ENCODE measurements around the gene VDAC2.
"Not testable (repeated sequence)": the region's sequence is repeated elsewhere in the genome, so short reads cannot be mapped to it uniquely, and the experiment has no call there.

The VDAC2 gene

GRCh38 chr10:75186310-75186709 lies 24.3 kb upstream of the VDAC2 start:
- DNase-seq (ENCODE audit: low read depth), result no peak
- Histone ChIP-seq H3K4me3 (ENCODE audit: low read length) (peak overlapping the region; percentile 62), H3K27me3 (replicated peaks; ENCODE audit: control insufficient read depth, insufficient read depth, low read length) (no peaks in the 10 kb centered on the region), H3K9me3 (ENCODE audit: control insufficient read depth, low read length) (no peaks in the 10 kb centered on the region), H3K4me1 (ENCODE audit: control insufficient read depth, insufficient read depth, low read length) (peaks cover 23% of the 10 kb centered on the region), H3K36me3 (ENCODE audit: control insufficient read depth, insufficient read depth, low read length, severe bottlenecking) (peaks cover 12% of the 10 kb centered on the region), H3K9ac (ENCODE audit: low read length) (peak overlapping the region; percentile 18)

GRCh38 chr10:75187961-75188426 lies 22.6 kb upstream of the VDAC2 start:
- peak; percentile 74 for DNase-seq (ENCODE audit: low read depth)
- H3K9me3 ChIP-seq (ENCODE audit: control insufficient read depth, low read length), result no peaks in the 10 kb centered on the region
- H3K4me1 ChIP-seq (ENCODE audit: control insufficient read depth, insufficient read depth, low read length), result peaks cover 31% of the 10 kb centered on the region
- no peaks in the 10 kb centered on the region for H3K36me3 ChIP-seq (ENCODE audit: control insufficient read depth, insufficient read depth, low read length, severe bottlenecking)
- H3K27me3 ChIP-seq (replicated peaks; ENCODE audit: control insufficient read depth, insufficient read depth, low read length), result no peaks in the 10 kb centered on the region
- H3K9ac ChIP-seq (ENCODE audit: low read length), result no peak overlapping the region
- no peak overlapping the region for H3K4me3 ChIP-seq (ENCODE audit: low read length)

- not testable (repeated sequence) for DNase-seq (ENCODE audit: low read depth); H3K27me3 ChIP-seq (replicated peaks; ENCODE audit: control insufficient read depth, insufficient read depth, low read length); H3K36me3 ChIP-seq (ENCODE audit: control insufficient read depth, insufficient read depth, low read length, severe bottlenecking); H3K4me3 ChIP-seq (ENCODE audit: low read length); H3K9me3 ChIP-seq (ENCODE audit: control insufficient read depth, low read length); H3K9ac ChIP-seq (ENCODE audit: low read length)
- peaks cover 32% of the 10 kb centered on the region for H3K4me1 ChIP-seq (ENCODE audit: control insufficient read depth, insufficient read depth, low read length)
Measured at GRCh38 chr10:75188522-75188921, 22.1 kb upstream of the VDAC2 start.

GRCh38 chr10:75189266-75190096 lies 21.1 kb upstream of the VDAC2 start:
- no peaks in the 10 kb centered on the region for H3K9me3 ChIP-seq (ENCODE audit: control insufficient read depth, low read length)
- peaks cover 32% of the 10 kb centered on the region for H3K4me1 ChIP-seq (ENCODE audit: control insufficient read depth, insufficient read depth, low read length)
- no peaks in the 10 kb centered on the region for H3K27me3 ChIP-seq (replicated peaks; ENCODE audit: control insufficient read depth, insufficient read depth, low read length)
- no peak for DNase-seq (ENCODE audit: low read depth)
- H3K9ac ChIP-seq (ENCODE audit: low read length), result no peak overlapping the region
- H3K4me3 ChIP-seq (ENCODE audit: low read length), result no peak overlapping the region
- no peaks in the 10 kb centered on the region for H3K36me3 ChIP-seq (ENCODE audit: control insufficient read depth, insufficient read depth, low read length, severe bottlenecking)

- peak; percentile 96 for DNase-seq (ENCODE audit: low read depth)
- no peaks in the 10 kb centered on the region for H3K9me3 ChIP-seq (ENCODE audit: control insufficient read depth, low read length)
- H3K36me3 ChIP-seq (ENCODE audit: control insufficient read depth, insufficient read depth, low read length, severe bottlenecking), result no peaks in the 10 kb centered on the region
- H3K9ac ChIP-seq (ENCODE audit: low read length), result peak overlapping the region; percentile 76
- H3K4me1 ChIP-seq (ENCODE audit: control insufficient read depth, insufficient read depth, low read length), result peaks cover 34% of the 10 kb centered on the region
- peak overlapping the region; percentile 61 for H3K4me3 ChIP-seq (ENCODE audit: low read length)
- H3K27me3 ChIP-seq (replicated peaks; ENCODE audit: control insufficient read depth, insufficient read depth, low read length), result no peaks in the 10 kb centered on the region
Measured at GRCh38 chr10:75191821-75192568, 18.6 kb upstream of the VDAC2 start.

GRCh38 chr10:75194625-75195024 lies 16.0 kb upstream of the VDAC2 start:
- not testable (repeated sequence) for H3K27me3 ChIP-seq (replicated peaks; ENCODE audit: control insufficient read depth, insufficient read depth, low read length); H3K4me3 ChIP-seq (ENCODE audit: low read length); DNase-seq (ENCODE audit: low read depth); H3K9ac ChIP-seq (ENCODE audit: low read length); H3K36me3 ChIP-seq (ENCODE audit: control insufficient read depth, insufficient read depth, low read length, severe bottlenecking); H3K9me3 ChIP-seq (ENCODE audit: control insufficient read depth, low read length)
- peaks cover 44% of the 10 kb centered on the region for H3K4me1 ChIP-seq (ENCODE audit: control insufficient read depth, insufficient read depth, low read length)

GRCh38 chr10:75195035-75195763 lies 15.4 kb upstream of the VDAC2 start:
- no peaks in the 10 kb centered on the region for H3K9me3 ChIP-seq (ENCODE audit: control insufficient read depth, low read length)
- peak; percentile 53 for DNase-seq (ENCODE audit: low read depth)
- H3K4me3 ChIP-seq (ENCODE audit: low read length), result no peak overlapping the region
- H3K4me1 ChIP-seq (ENCODE audit: control insufficient read depth, insufficient read depth, low read length), result peaks cover 44% of the 10 kb centered on the region
- no peak overlapping the region for H3K9ac ChIP-seq (ENCODE audit: low read length)
- H3K27me3 ChIP-seq (replicated peaks; ENCODE audit: control insufficient read depth, insufficient read depth, low read length), result no peaks in the 10 kb centered on the region
- H3K36me3 ChIP-seq (ENCODE audit: control insufficient read depth, insufficient read depth, low read length, severe bottlenecking), result no peaks in the 10 kb centered on the region

DNA sequence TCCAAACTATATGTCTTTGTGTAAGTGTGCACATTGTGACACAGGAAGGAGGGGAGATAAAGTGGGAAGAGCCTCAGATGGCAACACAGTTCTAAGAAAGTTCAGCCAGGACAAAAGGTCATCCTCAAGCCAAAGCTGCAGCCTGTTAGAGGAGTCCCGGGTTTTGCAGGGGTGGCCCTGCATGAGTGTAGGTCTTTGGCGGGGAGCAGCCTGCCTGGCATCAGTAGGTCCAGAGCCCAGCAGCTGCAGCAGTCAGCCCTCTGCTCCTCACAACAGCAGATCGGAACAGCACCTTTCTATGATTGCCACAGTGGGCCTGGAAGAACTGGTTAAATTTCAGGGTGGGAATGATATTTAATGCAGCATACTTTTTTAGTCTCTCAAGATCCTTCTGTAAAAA lies 13.5 kb upstream of the VDAC2 start:
- no peak overlapping the region for H3K4me3 ChIP-seq (ENCODE audit: low read length)
- no peak for DNase-seq (ENCODE audit: low read depth)
- H3K9me3 ChIP-seq (ENCODE audit: control insufficient read depth, low read length), result no peaks in the 10 kb centered on the region
- H3K4me1 ChIP-seq (ENCODE audit: control insufficient read depth, insufficient read depth, low read length), result peaks cover 37% of the 10 kb centered on the region
- H3K36me3 ChIP-seq (ENCODE audit: control insufficient read depth, insufficient read depth, low read length, severe bottlenecking), result no peaks in the 10 kb centered on the region
- no peak overlapping the region for H3K9ac ChIP-seq (ENCODE audit: low read length)
- H3K27me3 ChIP-seq (replicated peaks; ENCODE audit: control insufficient read depth, insufficient read depth, low read length), result no peaks in the 10 kb centered on the region

GRCh38 chr10:75197906-75198305 lies 12.7 kb upstream of the VDAC2 start:
- no peaks in the 10 kb centered on the region for H3K27me3 ChIP-seq (replicated peaks; ENCODE audit: control insufficient read depth, insufficient read depth, low read length)
- H3K4me3 ChIP-seq (ENCODE audit: low read length), result no peak overlapping the region
- no peaks in the 10 kb centered on the region for H3K36me3 ChIP-seq (ENCODE audit: control insufficient read depth, insufficient read depth, low read length, severe bottlenecking)
- H3K9me3 ChIP-seq (ENCODE audit: control insufficient read depth, low read length), result no peaks in the 10 kb centered on the region
- DNase-seq (ENCODE audit: low read depth), result no peak
- no peak overlapping the region for H3K9ac ChIP-seq (ENCODE audit: low read length)
- H3K4me1 ChIP-seq (ENCODE audit: control insufficient read depth, insufficient read depth, low read length), result peaks cover 38% of the 10 kb centered on the region

DNA sequence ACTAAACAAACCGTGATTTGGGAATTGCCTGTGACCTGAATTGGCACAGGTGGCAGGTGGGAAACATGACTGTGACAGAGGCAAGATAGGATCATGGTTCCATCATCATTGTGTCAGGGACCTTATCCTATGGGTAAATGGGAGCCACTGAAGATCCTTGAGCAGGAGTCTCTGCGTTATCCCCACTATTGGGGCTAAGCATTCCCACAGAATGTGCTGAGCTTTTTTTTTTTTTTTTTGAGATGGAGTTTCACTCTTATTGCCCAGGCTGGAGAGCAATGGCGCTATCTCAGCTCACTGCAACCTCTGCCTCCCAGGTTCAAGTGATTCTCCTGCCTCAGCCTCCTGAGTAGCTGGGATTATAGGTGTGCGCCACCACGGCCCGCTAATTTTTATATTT lies 10.6 kb upstream of the VDAC2 start:
- H3K9ac ChIP-seq (ENCODE audit: low read length); DNase-seq (ENCODE audit: low read depth); H3K9me3 ChIP-seq (ENCODE audit: control insufficient read depth, low read length); H3K27me3 ChIP-seq (replicated peaks; ENCODE audit: control insufficient read depth, insufficient read depth, low read length); H3K4me3 ChIP-seq (ENCODE audit: low read length); H3K36me3 ChIP-seq (ENCODE audit: control insufficient read depth, insufficient read depth, low read length, severe bottlenecking): not testable (repeated sequence)
- peaks cover 39% of the 10 kb centered on the region for H3K4me1 ChIP-seq (ENCODE audit: control insufficient read depth, insufficient read depth, low read length)

GRCh38 chr10:75201793-75202307 lies 8.7 kb upstream of the VDAC2 start:
- Histone ChIP-seq H3K9ac (ENCODE audit: low read length) (no peak overlapping the region), H3K9me3 (ENCODE audit: control insufficient read depth, low read length) (no peaks in the 10 kb centered on the region), H3K36me3 (ENCODE audit: control insufficient read depth, insufficient read depth, low read length, severe bottlenecking) (no peaks in the 10 kb centered on the region), H3K4me3 (ENCODE audit: low read length) (no peak overlapping the region), H3K27me3 (replicated peaks; ENCODE audit: control insufficient read depth, insufficient read depth, low read length) (no peaks in the 10 kb centered on the region), H3K4me1 (ENCODE audit: control insufficient read depth, insufficient read depth, low read length) (peaks cover 29% of the 10 kb centered on the region)
- no peak for DNase-seq (ENCODE audit: low read depth)
